GM11168 (cell line): ENCODE results near the gene DDX4.

Experiments
- in situ Hi-C: fragments of 300-500 bp; cut with MboI; formaldehyde crosslinking; loops from one replicate; pipeline ENCODE4 v1.12.0; 2022; ENCODE audit warnings: low sequenced_read_pairs; ENCODE audit not compliant: unreplicated experiment

The DDX4 gene

DNA sequence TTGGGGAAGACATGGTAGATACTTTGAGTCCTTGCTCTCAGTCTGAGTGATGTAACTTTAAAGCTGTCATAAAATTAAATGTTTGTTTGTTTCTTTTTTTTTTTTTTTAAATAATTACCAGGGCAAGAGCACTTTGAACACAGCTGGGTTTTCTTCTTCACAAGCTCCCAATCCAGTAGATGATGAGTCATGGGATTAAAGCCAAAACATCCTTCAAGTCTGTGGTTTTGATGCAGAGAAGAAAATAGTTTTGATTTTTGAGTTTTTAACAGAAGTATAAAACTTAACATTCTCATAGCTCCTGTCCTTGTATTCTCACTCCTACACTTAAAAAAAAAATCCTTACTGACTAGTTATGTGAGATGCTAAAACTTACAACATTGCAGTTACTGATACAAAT is 78.5 kb downstream of the DDX4 start:
- in situ Hi-C loops = no loop called here

DNA sequence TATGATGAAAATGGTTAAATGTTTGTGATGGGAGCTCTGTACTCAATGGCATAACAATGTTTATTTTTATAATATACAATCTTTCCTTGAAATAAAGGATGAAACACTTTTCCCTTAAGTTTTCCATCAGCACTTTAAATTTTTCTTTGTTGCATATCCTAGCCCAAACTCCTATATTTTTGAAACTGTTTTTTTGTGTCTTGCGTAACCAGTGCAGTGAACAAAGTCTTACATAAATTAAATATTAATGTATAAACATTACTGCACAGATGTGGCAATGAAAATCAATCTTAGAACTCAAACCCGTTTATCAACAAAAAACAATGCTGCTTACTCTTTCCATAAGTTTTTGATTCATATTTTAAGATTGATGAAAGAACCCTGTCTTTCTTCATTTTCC is 79.2 kb downstream of the DDX4 start:
- in situ Hi-C loops = no loop called here

DNA sequence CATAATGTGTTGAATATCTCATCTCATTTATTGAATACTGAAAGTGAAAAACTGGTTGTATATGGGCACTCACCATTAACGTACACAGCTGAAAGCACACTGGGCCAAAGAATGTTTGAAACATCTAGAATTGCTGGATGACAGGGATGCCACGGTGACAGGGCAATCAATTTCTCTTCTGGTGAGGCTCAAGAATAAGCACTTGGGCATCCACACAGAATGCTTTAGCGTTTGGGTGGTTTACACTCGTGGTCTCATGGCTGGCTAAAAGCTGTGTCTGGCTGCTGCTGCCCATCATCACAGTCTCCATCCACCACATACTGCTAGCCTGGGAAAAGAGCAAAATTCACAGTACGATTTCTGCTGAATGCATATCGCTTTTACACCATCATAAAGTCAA is 82.6 kb downstream of the DDX4 start:
- in situ Hi-C loops = no loop called here

DNA sequence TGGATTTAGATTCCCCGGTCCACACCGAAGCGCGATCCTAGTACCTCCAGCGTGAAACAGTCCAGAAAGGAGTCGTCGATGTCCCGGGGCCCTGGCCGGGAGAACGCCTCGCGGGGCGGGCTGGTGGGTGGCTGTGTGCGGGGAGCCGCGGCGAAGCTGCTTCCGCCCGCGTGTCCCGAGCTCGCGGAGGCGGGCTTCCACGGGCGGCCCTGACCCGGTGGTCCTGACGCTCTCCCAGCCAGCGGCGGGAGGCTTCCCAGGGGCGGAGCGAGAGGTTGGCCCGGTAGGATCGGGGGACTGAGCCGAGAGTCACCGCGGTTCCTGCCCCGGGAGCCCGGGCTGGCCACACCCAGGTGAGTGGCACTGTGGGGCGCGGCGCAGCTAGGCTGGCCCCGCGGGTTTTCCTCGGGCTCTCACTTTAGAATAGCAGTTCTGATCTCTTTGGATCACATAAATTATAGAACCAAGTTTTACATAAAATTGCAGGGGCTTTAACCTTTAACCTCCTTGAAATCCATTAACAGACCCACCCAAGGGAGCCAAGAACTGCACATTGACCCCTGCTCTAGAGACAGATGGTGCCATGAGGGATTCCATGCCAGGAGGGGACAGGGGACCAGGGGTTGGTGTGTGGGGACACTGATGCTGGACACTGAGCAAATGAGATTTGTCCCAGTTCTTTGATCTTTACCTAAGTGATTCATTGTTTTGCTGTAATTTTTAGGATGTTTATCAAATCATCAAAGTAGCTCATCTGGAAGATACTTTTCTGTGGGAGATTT is 84.1 kb downstream of the DDX4 start:
- in situ Hi-C loops = no loop called here

GRCh38 chr5:55823151-55823796 is 85.4 kb downstream of the DDX4 start:
- in situ Hi-C loops = no loop called here

DNA sequence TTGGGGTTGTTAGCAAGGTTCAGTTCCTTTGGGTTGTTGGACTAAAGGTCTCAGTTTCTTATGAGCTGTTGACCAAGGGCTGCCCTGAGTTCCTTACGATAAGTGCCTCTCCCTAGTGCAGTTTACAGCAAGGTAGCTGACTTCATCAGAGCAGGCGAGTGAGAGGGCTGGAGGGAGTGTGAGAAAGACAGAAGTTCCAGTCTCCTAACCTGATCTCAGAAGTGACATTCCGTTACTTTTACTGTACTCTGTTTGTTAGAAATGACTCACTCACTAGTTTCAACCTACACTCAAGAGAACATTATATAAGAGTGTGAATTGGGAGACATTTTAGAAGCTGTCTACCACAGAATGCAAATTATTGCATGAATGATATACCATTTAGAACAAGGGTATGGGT is 92.1 kb downstream of the DDX4 start:
- in situ Hi-C loops = no loop called here

DNA sequence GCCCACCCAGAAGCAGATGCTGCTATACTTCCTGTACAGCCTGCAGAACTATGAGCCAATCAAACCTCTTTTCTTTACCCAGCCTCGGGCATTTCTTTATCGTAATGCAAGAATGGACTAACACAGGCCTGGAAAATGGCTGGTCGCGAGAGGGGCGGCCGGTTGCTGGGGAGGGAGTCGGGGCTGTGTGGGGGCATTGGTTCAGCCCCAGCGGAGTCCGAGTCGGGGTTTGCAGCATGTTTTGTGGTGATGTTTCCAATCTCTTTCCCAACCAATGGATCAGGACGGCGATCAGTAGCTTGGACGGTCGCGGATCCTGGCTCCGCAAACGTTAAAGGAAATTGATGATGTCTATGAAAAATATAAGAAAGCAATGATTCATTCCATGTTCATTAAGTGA is 94.6 kb downstream of the DDX4 start:
- in situ Hi-C loops = no loop called here

GRCh38 chr5:55836191-55836590 is 98.3 kb downstream of the DDX4 start:
- in situ Hi-C loops = no loop called here

GRCh38 chr5:55841976-55842375 is 104.1 kb downstream of the DDX4 start:
- in situ Hi-C loops = no loop called here

DNA sequence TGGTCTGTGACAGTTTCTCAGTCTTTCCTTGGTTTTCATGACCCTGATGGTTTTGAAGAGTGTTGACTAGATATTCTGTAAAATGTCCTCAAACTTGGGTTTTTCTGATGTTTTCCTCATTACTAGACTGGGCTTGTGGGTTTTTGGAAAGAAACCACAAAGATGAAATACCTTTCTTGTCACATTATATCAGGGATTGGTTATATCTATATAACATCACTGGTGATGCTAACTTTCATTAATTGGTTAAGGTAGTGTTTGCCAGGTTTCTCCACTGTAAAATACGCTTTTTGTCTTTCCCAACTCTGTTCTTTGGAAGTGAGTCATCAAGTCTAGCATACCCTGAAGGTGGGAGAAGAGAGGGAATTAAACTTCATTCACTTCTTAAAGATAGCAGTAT is 110.0 kb downstream of the DDX4 start:
- in situ Hi-C loops = no loop called here

GRCh38 chr5:55848783-55849182 is 110.9 kb downstream of the DDX4 start:
- in situ Hi-C loops = no loop called here

DNA sequence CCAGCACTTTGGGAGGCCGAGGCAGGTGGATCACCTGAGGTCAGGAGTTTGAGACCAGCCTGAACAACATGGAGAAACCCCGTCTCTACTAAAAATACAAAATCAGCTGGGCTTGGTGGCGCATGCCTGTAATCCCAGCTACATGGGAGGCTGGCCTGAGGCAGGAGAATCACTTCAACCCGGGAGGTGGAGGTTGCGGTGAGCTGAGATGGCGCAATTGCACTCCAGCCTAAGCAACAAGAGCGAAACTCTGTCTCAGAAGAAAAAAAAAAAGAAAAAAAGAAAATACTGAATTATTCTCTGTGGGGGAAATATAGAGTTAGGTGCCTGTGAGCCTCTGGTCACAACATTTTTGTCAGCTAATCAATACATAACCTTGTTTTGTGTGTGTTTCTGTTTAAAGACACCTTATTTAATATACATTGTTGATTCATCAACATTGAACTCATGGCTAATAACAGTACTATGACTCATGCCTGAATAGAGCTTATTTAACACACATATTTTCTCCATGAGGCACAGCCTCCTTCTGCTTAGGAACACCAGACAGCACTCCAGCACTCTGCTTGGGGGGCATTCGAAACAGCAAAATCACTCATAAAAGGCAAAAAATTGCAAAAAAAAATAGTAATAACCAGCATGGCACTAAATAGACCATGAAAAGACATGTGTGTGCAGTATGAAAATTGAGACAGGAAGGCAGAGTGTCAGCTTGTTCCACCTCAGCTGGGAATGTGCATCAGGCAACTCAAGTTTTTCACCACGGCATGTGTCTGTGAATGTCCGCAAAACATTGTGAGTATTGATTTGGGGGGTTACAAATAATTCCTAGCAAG is 113.2 kb downstream of the DDX4 start, which contains the start of gene IL31RA:
IL31RA (plus strand) TSS at position 519 of the 836 bp plus-strand sequence; CDS start at position 733, 214 bp downstream.
- in situ Hi-C loops = no loop called here

- in situ Hi-C loops = no loop called here
Observed at GRCh38 chr5:55851675-55851979, 113.8 kb downstream of the DDX4 start.

DNA sequence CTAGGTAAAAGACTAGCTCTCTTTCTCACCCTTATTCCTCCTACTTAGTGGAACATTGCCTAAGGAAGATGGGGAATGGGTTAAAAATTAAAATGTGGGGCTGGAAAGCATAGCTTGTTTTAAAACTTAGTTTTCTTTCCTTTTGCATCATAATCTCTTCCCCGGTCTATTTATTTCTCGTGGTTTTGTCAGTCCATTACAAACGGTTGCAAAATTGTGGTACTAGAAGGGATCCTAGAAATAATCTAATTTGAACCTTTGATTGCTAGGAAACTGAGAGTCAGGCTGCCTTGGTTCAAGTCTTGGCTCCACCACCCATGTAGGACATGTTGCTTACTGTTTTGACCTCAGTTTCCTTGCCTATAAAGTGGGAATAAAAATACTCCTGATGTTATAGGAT is 114.6 kb downstream of the DDX4 start:
- in situ Hi-C loops = no loop called here

DNA sequence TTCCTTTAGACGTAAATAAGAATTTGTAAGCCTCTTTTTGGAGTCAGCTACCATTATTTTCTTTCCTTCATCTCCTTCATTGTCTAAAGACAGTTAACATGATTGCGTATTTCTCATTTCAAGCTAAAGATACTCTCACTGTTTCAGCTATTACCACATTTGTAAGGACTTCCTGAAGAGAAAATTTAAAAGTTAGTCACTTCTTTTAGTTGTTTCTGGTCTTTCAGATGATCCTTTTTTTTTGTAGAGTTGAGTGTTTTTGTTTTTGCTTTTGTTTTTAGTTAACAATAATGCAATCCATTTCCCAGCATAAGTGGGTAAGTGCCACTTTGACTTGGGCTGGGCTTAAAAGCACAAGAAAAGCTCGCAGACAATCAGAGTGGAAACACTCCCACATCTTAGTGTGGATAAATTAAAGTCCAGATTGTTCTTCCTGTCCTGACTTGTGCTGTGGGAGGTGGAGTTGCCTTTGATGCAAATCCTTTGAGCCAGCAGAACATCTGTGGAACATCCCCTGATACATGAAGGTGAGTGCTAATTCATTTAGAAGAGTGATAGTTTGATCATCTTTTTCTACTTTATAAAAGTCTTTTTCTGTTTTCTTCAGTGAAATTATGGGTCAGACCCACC is 115.3 kb downstream of the DDX4 start:
- in situ Hi-C loops = no loop called here

GRCh38 chr5:55853818-55854217 is 116.0 kb downstream of the DDX4 start:
- in situ Hi-C loops = no loop called here

DNA sequence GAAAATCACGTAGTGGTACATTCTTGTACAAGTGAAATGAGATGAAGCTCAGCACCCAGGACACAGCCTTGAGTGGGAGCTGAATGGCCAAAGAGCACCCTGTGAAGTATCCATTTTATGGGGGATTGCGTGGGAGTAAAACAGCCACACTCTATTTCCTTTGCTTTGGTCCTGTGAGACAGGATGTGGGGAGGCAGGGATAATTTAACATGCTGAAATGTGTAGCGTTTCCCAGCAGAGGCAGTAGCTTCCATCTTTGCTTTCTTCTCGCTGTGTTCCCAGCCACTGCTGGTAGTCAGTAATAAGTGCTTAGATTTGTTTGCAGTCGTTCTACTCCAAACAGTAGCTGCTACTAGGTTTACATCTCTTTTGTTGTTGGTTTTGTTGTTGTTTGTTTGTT is 117.6 kb downstream of the DDX4 start:
- in situ Hi-C loops = no loop called here

DNA sequence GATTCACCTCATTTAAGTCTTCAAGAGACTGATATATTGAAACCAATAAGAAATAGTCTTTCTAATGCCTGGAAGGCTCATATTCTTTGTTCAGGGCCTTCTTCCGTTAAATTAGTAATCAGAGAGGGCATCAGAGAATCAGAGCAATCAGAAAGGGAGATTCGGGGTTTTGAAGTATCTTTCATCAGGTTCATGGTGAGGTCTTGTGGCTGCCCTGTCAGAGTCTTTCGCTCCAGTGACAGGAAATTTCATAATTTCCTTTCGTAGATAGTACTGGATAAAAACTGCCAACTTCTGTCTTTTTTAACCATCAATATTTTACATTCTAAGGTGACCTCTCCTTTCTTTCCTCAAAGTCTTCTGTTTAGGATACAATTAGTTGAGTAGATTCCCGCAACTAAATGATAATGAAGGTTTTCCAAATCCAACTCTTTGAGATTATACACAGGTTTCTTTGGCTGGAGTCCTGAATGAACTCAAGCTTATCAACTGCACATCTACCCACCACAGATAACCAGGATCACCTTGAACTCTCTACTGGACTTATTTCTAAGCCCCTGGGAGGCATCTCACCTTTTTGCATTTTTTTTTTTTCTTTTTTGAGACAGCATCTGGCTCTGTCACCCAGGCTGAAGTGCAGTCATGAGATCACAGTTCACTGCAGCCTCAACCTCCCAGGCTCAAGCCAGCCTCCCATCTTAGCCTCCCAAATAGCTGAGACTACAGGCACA is 118.8 kb downstream of the DDX4 start:
- in situ Hi-C loops = no loop called here

GRCh38 chr5:55857247-55857640 is 119.4 kb downstream of the DDX4 start:
- in situ Hi-C loops = no loop called here

- in situ Hi-C loops = no loop called here
Observed at GRCh38 chr5:55858104-55858503, 120.2 kb downstream of the DDX4 start.
